Measurements from ENCODE around the gene LYPD6B.

Gene LYPD6B

DNA sequence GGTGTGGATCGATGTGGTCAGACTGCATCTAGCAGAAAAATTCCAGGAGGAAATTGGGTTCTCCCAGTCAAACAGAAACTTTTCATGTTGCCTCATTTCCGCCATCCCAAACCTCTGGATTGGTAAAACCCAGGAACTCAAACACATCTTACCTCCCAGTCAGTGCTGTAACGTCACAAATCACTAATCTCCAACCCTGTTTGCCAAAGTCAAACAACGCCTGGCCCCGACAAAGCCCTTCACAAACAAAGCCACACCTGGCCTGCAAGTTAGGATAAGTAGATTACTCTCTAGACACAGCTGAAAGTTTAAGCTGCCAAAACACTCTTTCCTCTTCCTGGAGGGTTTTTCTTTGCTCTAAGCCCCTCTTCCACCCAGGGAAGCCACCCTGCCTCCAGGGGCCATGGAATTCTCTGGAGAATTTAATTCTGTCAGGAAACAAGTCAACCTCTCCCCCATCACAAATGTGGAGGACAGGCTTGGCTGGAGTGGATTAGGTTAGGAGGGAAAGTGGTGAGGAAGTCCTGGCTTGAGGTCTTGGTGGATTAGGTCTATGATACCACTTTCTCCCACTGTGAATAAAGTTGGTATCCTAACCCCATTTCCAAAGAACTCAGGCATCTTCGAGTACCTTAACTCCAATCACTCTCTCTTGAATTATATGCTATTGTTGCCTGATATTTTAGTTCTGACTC is 86.7 kb downstream of the LYPD6B start:
- no peak for DNase-seq

GRCh38 chr2:149129433-149129832 is 90.9 kb downstream of the LYPD6B start:
- no peak for DNase-seq

DNA sequence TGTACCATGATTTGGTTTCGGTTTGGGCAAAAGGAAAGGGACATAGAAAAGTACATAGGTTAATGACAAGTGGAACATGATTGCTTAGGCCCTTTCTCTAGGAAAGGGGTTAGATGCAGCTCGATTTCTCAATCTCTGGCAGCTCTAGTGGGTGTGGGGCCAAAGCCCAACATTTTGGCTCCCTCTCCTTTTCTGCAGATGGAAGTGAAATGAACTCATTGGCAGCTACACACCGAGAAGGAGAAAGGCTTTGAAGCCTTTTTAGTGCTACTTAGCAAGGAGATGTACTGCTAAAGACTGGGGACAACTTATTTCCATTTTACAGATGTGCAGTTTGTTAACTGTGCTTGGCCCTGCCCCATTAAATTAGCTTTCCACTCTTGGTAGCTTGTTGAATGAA is 93.8 kb downstream of the LYPD6B start:
- DNase-seq: no peak

GRCh38 chr2:149132901-149133300 is 94.4 kb downstream of the LYPD6B start:
- no peak for DNase-seq

DNA sequence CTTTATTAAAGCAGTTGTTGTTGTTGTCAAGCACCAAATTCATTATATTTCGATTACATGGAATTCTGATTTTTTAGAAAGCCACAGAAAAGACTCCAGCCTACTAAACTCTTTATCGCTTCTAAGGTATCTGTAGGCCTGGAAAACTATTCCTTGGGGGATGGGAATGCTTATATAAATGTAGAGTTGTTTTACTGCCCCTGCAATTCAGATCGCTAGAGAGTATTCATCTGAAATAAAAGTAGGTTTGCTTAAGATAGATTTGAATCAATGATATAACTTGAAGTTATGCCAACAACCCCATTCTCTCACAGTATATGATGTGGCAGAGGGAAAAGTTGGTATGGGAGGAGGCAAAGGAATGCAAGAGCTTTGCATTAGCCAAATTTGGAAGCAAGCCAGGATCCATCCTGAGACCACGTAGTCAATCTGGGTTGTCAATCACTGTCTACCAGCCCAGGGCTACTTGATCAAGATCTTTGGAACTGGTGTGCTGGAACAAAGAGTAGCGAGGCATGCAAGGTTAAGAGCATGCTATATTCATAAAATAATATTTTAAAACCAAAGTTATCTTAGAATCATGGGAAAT is 95.9 kb downstream of the LYPD6B start:
- no peak for DNase-seq

DNA sequence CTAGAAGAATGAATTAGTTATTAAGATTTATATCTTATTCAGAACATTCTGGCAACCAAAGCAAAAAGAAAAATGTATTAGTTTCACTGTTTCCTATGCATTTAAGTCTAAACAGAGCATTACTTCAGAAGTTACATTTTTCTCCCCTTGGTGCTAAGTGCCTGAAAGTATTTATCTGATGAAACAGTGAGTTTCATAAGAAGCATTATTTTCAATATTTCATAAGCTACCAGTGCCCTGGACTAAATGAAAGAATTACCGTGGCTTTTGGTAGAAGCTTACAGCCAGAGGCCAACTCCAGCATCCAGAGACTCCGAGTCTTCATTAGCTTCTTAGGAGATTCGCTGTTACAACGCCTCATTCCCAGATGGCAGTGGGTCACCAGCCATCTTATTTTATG is 97.6 kb downstream of the LYPD6B start:
- no peak for DNase-seq

DNA sequence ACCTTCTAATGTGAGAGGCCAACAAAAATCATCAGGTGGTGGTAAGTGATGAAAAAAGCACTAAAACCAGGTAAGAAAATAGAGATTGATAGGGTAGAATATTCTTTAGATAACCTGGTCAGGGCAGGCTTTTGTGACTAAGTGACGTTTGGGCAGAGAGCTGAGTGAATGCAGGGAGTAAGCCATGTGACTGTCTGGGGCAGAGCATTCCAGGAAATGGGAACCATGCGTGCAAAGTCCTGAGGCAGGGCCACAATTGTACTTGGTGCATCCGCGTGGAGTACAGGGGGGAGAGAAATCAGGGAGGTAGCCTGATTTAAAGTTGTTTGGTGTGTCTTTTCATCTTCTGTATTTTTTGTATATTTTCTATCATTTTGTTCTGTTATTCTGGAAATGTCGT is 102.5 kb downstream of the LYPD6B start:
- no peak for DNase-seq

- DNase-seq: no peak
These were observed 105.2 kb downstream of the LYPD6B start for GRCh38 chr2:149143734-149144133.

- no peak for DNase-seq
These were observed 107.1 kb downstream of the LYPD6B start for GRCh38 chr2:149145314-149146295.

- DNase-seq: no peak
These were observed 108.4 kb downstream of the LYPD6B start for GRCh38 chr2:149146876-149147275.

DNA sequence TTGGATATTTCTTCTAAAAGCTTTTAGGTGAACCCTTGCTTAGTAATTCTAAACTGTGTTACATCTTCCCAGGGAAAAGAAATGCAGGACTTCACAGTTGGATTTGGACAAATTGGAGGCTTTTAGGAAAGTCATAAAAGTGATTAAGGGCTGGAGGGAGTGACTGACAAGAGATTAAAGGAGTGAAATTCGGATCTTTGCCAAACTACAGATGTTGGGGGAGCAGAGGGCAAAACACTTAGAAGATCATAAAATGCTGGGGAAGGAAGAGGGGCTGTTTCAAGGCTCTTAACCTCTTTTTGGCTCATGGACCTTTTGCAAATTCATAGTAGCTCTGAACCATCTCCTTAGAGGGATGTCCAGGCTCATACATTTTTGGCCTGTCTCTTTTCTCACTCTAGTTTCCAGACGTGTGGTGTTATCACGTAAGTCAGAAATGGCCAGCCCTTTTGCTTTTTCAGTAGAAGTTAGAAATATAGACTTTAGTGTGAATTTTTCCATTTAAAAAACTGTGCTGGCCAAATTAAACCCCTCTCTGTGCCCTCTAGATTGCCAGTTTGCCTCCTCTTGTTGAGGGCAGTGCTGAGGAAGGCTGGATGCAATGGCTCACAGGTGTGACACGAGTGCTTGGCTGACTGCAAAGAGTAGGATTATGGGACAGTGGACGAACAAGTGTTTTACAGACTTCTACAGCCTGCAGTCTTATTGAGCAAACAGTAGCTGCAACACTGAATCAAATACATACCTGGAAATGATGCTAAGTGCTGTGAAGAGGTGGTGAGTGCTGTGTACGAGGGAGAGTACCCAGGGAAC is 109.9 kb downstream of the LYPD6B start:
- no peak for DNase-seq

DNA sequence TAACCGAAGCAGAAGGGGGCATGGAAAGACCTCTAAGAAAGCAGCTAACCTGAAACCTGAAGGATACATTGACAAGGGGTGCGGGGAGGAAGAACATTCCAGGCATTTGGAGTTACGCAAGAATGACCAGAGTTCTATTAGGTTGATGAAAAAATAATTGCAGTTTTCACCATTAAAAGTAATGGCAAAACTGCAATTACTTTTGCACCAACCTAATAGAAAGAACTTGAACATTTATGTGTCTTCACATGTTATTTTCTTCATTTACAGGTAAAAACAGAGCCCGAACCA is 110.5 kb downstream of the LYPD6B start:
- DNase-seq: no peak

GRCh38 chr2:149152469-149152953 is 114.0 kb downstream of the LYPD6B start:
- DNase-seq: no peak

- no peak for DNase-seq
These were observed 116.9 kb downstream of the LYPD6B start for GRCh38 chr2:149155196-149155969.

DNA sequence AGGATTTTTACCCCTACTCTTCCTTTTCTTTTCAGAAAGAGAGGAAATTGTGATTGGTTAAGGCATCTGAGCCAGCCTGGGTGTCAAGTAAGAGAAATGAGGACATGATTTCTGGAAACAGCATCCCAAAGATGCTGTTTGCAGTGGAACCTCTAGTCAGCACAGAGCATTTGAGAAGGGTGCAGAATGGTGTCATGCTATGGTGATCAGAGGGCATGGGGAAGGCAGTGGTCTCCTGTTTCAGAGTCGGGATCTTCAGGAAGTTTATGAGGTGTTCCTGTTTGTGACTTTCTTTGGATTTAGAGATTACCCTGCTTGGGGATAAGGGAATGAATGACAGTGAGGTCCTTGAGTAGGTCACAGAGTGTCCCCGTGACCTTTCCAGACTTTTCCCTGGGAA is 117.5 kb downstream of the LYPD6B start:
- DNase-seq: no peak

- no peak for DNase-seq
These were observed 118.7 kb downstream of the LYPD6B start for GRCh38 chr2:149156971-149157740.

- no peak for DNase-seq
These were observed 120.5 kb downstream of the LYPD6B start for GRCh38 chr2:149158957-149159356.

- DNase-seq: no peak
These were observed 121.7 kb downstream of the LYPD6B start for GRCh38 chr2:149160195-149160594.

GRCh38 chr2:149160701-149161217 is 122.3 kb downstream of the LYPD6B start:
- no peak for DNase-seq

- DNase-seq: no peak
These were observed 123.2 kb downstream of the LYPD6B start for GRCh38 chr2:149161481-149162225.

All from amniotic stem cell (primary cell).